H7 (cell line): Measurements from ENCODE around the gene TSPAN18. TPM values are rescaled to one million over a fixed set of nuclear protein-coding genes. Genes with fewer than 3 reads are reported as not detected.

Experiments
- DNase-seq: peaks from one replicate; pipeline ENCODE4 v3.0.0; 2012
- H3K27me3 ChIP-seq: 2 replicates; pipeline ENCODE4 v1.6.0; 2011; ENCODE audit warnings: mild to moderate bottlenecking, low read length; ENCODE audit not compliant: control insufficient read depth, insufficient read depth
- H3K36me3 ChIP-seq: replicated peaks from 2 replicates; pipeline ENCODE4 v1.5.1; 2011; ENCODE audit warnings: low read length; ENCODE audit not compliant: control insufficient read depth, insufficient read depth
- H3K4me3 ChIP-seq: 2 replicates; pipeline ENCODE4 v1.5.1; 2011; ENCODE audit warnings: low read depth, mild to moderate bottlenecking, control low read depth, low read length, moderate library complexity; ENCODE audit not compliant: insufficient read depth
- total RNA-seq: library from RNA; depleted of rRNA; stranded (reverse); fragments of >200 nt; shearing (Covaris generic); gene quantifications from 2 replicates; pipeline ENCODE4 v1.2.3, GENCODE V29; 2014; rRNA removed

TSPAN18 gene
- 25.7 and 27.7 TPM in 2 replicates for total RNA-seq

- peak; percentile 96 for DNase-seq
- Histone ChIP-seq H3K27me3 (peaks cover 34% of the 10 kb centered on the region), H3K4me3 (peak within 1 kb of the TSS; percentile 70), H3K36me3 (no peaks in the 10 kb centered on the region)
Measured at GRCh38 chr11:44726283-44727113, at the start of gene TSPAN18. TSPAN18 (plus strand) TSS chr11:44726962; CDS start chr11:44906417, 179,455 bp downstream.

- peak; percentile 63 for DNase-seq
- Histone ChIP-seq H3K4me3 (no peak overlapping the region), H3K36me3 (no peaks in the 10 kb centered on the region)
Measured at GRCh38 chr11:44680982-44681597, 45.7 kb upstream of the TSPAN18 start.

GRCh38 chr11:44681698-44682097 lies 45.1 kb upstream of the TSPAN18 start:
- no peak for DNase-seq
- no peaks in the 10 kb centered on the region for H3K36me3 ChIP-seq

More at GRCh38 chr11:44680982-44681597, 45.7 kb upstream of the TSPAN18 start:
- no peaks in the 10 kb centered on the region for H3K27me3 ChIP-seq

GRCh38 chr11:44684859-44685281 lies 41.9 kb upstream of the TSPAN18 start:
- H3K4me3 ChIP-seq = no peak overlapping the region
- no peaks in the 10 kb centered on the region for H3K27me3 ChIP-seq
- no peaks in the 10 kb centered on the region for H3K36me3 ChIP-seq
- DNase-seq = no peak

More at GRCh38 chr11:44681698-44682097, 45.1 kb upstream of the TSPAN18 start:
- no peak overlapping the region for H3K4me3 ChIP-seq
- no peaks in the 10 kb centered on the region for H3K27me3 ChIP-seq

GRCh38 chr11:44687388-44687787 lies 39.4 kb upstream of the TSPAN18 start:
- Histone ChIP-seq H3K27me3 (no peaks in the 10 kb centered on the region), H3K4me3 (no peak overlapping the region), H3K36me3 (no peaks in the 10 kb centered on the region)
- DNase-seq = no peak

GRCh38 chr11:44689265-44689664 lies 37.5 kb upstream of the TSPAN18 start:
- Histone ChIP-seq H3K36me3 (no peaks in the 10 kb centered on the region), H3K4me3 (no peak overlapping the region), H3K27me3 (no peaks in the 10 kb centered on the region)
- DNase-seq = no peak

- Histone ChIP-seq H3K36me3 (no peaks in the 10 kb centered on the region), H3K27me3 (no peaks in the 10 kb centered on the region), H3K4me3 (no peak overlapping the region)
- DNase-seq = no peak
Measured at GRCh38 chr11:44690651-44691050, 36.1 kb upstream of the TSPAN18 start.

- no peaks in the 10 kb centered on the region for H3K36me3 ChIP-seq
- no peak overlapping the region for H3K4me3 ChIP-seq
- no peaks in the 10 kb centered on the region for H3K27me3 ChIP-seq
- DNase-seq = no peak
Measured at GRCh38 chr11:44692460-44692859, 34.3 kb upstream of the TSPAN18 start.

GRCh38 chr11:44693654-44694119 lies 33.1 kb upstream of the TSPAN18 start:
- peak; percentile 52 for DNase-seq
- Histone ChIP-seq H3K36me3 (no peaks in the 10 kb centered on the region), H3K27me3 (no peaks in the 10 kb centered on the region), H3K4me3 (no peak overlapping the region)

GRCh38 chr11:44694443-44694842 lies 32.3 kb upstream of the TSPAN18 start:
- Histone ChIP-seq H3K36me3 (no peaks in the 10 kb centered on the region), H3K27me3 (no peaks in the 10 kb centered on the region), H3K4me3 (no peak overlapping the region)
- no peak for DNase-seq

GRCh38 chr11:44695169-44695833 lies 31.5 kb upstream of the TSPAN18 start:
- Histone ChIP-seq H3K4me3 (no peak overlapping the region), H3K36me3 (no peaks in the 10 kb centered on the region), H3K27me3 (no peaks in the 10 kb centered on the region)
- no peak for DNase-seq

GRCh38 chr11:44698252-44698912 lies 28.4 kb upstream of the TSPAN18 start:
- no peak for DNase-seq
- Histone ChIP-seq H3K27me3 (no peaks in the 10 kb centered on the region), H3K4me3 (no peak overlapping the region), H3K36me3 (no peaks in the 10 kb centered on the region)

GRCh38 chr11:44699497-44700408 lies 27.0 kb upstream of the TSPAN18 start:
- no peaks in the 10 kb centered on the region for H3K36me3 ChIP-seq
- H3K4me3 ChIP-seq = no peak overlapping the region
- no peaks in the 10 kb centered on the region for H3K27me3 ChIP-seq
- no peak for DNase-seq
